Right hindlimb (tissue), 1 donor: ENCODE data around the gene AKR7A3.
"Not testable (repeated sequence)": the region's sequence is repeated elsewhere in the genome, so short reads cannot be mapped to it uniquely, and the experiment has no call there.

Experiments used
- DNase-seq: peaks from one replicate; pipeline ENCODE4 v3.0.0-alpha.2; 2018

Gene AKR7A3

DNA sequence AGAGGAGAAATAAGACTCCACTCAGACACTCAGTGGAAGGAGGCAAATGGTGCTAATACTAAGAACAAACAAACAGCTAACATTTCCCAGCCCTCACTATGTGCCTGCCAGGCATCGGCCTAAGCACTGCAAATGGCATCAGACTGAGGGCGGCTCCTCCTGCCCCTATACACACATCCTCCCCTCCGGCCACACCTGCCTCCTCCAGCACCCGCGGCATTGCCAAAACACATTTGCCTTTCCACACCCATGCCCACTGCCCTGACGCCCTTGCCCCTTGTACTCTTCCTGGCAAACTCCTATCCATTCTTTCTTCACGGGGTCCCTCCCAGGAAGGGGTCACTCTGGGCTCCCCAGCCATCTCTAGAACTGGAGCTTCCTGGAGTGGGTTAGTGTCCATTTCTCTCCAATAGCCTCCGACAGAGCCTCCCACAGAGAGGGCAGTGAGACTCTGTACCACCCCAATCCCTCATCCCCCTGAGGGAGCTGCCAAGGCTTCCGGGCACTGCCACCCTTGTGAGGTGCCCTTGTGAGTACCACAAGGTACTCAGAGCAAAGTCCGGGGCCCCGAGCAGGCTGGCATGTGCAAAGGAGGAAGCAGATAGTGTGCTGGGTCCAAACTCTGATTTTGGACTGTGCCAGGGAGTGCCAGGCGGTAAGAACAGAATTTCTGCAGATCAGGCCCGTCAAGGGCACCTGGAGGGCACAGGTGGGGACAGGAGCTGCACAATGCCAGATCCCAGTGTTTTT lies 959 bp downstream of the AKR7A3 start:
- no peak for DNase-seq

GRCh38 chr1:19285807-19286206 lies 2.8 kb downstream of the AKR7A3 start:
- DNase-seq, result not testable (repeated sequence)

- DNase-seq, result not testable (repeated sequence)
Measured at GRCh38 chr1:19285366-19285765, 3.2 kb downstream of the AKR7A3 start.

DNA sequence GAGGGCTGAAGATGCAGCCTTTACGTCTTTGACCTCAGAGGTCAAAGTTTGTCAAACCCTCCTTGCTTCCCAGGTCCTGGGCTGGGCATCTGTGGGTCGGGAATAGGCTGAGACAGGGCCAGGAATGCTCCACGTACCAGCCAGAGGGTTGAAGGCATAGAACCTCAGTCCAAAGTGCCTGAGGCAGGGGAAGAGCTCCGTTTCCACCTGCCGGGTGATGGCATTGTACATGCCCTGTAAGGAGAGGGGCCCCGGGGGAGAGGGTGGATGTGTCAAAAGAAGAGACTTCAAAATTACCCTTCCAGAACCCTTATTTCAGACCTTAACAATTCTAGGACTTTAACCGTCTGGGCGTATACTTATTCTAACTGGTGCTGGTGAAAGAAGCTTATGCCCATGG lies 3.7 kb downstream of the AKR7A3 start:
- no peak for DNase-seq

- DNase-seq, result no peak
Measured at GRCh38 chr1:19283891-19284290, 4.7 kb downstream of the AKR7A3 start.

DNA sequence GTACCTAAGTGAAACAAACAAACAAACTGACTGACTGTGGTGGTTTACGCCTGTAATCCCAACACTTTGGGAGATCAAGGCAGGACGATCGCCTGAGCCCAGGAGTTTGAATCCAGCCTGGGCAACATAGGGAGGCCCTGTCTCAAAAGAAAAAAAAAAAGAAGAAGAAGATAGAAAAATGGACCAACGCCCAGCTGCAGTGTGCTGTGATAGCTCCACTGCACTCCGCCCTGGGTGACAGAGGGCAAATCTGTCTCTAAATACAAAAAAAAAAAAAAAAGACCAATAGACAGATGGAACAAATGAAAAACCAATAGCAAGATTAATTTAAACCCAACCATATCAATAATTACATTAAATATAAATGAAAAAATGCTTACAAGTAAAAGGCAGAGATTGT lies 13.9 kb downstream of the AKR7A3 start:
- no peak for DNase-seq

DNA sequence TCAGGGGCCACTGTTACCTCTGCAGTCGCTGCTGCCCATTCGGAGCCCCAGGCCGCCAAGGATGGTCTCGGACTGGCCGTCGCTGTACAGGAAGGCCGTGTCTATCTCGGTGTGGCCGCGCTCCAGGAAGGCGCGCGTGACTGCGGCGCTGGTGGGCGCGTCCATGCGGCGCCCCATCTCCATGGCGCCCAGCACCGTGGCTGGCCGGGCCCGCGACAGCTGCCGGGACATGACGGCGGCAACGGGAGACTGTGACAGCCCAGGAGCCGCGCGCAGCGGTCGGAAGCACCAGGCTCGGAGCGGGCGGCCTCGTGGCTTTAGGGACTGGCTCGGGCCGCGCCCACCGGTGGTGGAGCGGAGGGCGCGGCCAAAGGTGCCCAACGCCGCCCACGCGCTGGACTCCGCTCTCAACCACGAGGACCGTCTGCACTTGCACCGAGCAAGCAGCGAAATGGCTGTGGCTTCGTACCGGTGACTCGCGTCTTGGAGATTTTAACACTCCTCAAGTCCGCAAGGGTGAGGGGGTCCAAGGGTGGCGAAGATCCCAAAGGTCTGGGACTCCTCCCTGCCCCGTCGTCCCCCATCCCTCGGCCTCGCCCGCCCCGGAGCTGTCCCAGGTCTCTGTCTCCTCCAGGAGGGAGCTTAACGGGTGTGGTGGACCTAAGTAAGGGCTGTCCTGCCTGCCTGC lies 14.6 kb downstream of the AKR7A3 start:
- DNase-seq, result not testable (repeated sequence)

GRCh38 chr1:19273106-19273843 lies 15.3 kb downstream of the AKR7A3 start:
- no peak for DNase-seq

GRCh38 chr1:19272064-19272463 lies 16.5 kb downstream of the AKR7A3 start:
- no peak for DNase-seq

- not testable (repeated sequence) for DNase-seq
Measured at GRCh38 chr1:19270343-19270730, 18.2 kb downstream of the AKR7A3 start.

DNA sequence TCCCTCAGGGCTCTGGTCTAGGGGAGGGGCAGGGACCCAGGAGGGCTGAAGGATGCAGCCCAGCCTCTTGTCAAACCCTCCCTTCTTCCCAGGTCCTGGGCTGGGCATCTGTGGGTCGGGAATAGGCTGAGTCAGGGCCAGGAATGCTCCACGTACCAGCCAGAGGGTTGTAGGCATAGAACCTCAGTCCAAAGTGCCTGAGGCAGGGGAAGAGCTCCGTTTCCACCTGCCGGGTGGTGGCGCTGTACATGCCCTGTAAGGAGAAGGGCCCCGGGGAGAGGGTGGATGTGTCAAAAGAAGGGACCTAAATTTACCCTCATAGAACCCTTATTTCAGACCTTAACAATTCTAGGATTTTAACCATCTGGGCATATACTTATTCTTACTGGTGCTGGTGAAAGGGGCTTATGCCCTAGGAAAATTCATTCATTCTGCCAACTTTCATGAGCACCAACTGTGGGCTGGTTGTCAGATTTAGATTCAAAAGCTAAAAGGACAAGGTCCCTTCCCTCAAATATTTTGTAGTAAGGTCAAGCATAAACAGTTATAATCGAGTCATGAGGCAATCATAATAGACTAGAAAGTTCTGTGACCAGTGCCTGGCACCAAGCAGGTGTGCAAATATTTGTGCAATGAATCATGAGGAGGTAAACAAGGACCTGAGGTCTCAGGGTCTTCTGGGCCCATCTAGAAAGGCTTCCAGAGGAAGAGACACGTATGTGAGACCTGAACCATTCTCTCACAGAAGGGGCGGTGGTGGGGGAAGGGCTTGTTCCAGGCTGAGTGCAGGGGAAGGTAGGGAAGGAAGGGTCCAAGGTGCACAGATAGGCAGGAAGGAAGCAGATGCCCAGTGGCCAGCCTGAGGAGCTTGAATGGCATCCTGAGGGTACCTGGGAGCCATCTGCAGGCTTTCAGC lies 18.9 kb downstream of the AKR7A3 start:
- not testable (repeated sequence) for DNase-seq

DNA sequence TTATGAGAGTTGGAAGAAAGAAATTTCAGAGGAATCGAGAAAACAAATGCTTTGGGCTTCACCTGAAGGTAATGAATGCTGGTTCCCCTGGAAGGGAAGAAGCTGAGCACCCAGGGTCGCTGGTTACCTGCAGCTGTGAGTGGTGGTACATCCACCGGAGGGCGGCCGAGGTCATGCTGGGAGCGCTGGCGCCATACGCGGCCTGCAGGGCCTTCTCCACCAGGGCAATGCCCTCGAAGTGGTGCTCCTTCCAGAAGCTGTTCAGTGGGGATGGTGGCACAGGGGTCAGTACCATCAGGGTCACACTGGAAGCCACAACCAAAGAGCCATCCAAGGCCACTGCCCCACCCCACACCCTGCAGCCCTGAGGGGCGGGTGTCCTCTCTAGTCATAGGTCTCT lies 20.1 kb downstream of the AKR7A3 start:
- DNase-seq, result no peak

DNA sequence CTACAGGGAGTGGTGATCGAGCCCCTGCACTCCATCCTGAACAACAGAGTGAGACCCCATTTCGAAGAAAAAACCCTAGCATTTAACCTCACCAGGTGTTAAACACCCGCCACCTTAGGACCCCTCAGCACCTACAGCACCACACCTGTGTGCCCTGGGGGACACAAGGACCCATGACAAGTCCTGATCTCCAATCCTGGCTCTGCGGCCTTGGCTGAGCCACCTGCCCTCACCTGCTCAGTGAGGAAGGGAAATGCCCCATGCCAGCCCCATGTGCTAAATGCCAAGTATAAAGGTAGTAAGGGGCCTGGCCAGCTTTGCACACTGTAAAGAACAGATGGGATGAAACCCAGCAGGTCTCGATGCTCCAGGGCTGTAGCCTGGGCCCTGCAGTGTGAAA lies 25.8 kb downstream of the AKR7A3 start:
- no peak for DNase-seq

DNA sequence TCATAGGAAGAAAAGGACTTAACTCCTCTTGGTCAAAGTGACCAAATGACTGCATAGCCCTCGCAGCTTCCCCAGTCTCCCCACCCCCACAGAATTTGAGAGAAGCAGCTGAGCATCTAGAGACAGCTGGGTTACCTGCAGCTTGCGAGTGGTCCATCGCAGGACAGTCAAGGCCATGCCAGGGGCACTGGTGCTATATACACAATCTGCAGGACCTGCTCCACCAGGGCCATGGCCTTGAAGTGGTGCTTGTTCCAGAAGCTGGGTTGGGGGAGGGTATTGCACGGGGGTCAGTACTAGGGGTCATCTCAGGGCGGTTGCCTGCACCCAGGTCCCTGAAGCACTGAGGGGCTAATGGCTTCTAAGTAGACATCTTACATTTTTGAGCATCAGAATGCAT lies 26.5 kb downstream of the AKR7A3 start:
- no peak for DNase-seq

- DNase-seq, result peak; percentile 50
Measured at GRCh38 chr1:19260211-19261138, 28.1 kb downstream of the AKR7A3 start.

DNA sequence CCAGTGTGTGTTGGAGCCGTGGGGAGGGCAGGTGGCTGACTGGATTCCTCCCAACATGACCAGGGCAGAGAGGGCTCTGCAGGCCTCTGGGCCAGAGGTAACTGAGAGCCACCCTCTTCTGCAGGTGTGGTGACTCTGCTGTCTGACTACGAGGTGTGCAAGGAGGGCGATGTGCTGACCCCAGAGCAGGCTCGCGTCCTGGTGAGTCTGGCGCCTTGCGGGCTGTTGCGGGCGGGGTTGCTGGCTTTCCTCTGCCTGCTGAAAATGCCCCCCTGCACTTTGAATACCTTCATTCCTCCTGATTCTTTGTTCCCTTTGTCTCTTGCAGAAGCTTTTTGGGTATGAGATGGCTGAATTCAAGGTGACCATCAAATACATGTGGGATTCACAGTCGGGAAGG lies 30.2 kb downstream of the AKR7A3 start:
- no peak for DNase-seq

GRCh38 chr1:19257178-19257914 lies 31.2 kb downstream of the AKR7A3 start:
- no peak for DNase-seq

DNA sequence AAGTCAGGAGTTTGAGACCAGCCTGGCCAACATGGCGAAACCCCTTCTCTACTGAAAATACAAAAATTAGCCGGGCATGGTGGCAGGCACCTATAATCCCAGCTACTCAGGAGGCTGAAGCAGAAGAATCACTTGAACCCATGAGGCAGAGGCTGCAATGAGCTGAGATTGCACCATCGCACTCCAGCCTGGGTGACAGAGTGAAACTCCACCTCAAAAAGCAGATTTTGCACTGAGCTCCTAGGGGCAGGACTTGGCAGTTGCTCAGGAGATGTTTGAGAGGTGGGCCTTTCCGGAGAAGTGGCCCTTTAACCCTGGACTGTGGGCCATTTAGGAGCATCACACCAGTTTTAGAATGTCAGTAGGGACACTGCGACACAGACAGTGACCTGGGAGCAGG lies 32.3 kb downstream of the AKR7A3 start:
- not testable (repeated sequence) for DNase-seq

DNA sequence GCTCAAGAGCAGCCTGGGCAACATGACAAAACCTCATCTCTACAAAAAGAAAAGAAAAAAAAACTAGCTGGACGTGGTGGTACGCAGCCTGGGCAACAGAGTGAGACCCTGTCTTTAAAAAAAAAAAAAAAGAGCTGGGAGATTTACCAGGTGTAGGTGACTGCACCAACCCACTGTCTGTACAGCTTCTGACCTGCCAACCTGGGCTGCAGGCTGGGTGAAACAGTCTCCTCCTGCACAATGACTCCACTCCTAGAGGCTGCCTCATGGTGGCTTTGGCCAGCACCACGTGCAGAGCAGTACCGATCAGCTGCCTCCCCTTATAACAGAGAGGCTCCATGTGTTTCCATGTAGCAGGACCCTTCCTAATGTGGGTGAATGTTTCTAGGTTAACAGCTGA lies 33.3 kb downstream of the AKR7A3 start:
- DNase-seq, result no peak

DNA sequence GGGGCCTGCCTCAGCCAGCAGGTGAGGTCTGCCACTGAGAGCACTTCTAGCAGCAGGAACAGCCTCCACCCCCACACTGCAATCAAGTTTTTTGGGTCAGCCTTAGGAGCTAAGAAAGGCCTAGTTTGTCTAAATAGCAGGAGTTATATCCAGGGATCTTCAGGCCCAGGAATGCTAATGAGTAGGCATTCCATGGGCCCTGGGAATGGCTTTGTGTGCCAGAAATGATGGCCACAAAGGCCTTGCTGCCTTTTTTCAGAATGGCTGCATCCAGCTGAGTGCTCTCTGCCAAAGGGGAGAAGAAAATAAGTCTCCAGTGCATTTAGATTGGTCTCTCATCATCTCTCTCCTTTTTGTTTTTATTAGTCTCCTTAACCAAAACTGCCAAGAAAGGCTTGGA lies 34.2 kb downstream of the AKR7A3 start:
- DNase-seq, result no peak
